ENCODE results near the gene KCTD14. TPM values are rescaled to one million over a fixed set of nuclear protein-coding genes. Genes with fewer than 3 reads are reported as not detected.

The KCTD14 gene
- total RNA-seq, 1 donor from 2014 or later = 2.8 TPM

GRCh38 chr11:78036313-78036712, 13.2 kb upstream of the KCTD14 start:
- no peaks in the 10 kb centered on the region for H3K9me3 Mint-ChIP-seq
- no peaks in the 10 kb centered on the region for H3K27me3 Mint-ChIP-seq
- H3K36me3 Mint-ChIP-seq = no peaks in the 10 kb centered on the region
- no peak for DNase-seq (ENCODE audit: extremely low spot score, unreplicated experiment)
- no peak for TF ChIP-seq CTCF (conservative IDR thresholded peaks at IDR 0.05)
- H3K27ac Mint-ChIP-seq = no peak overlapping the region
- peaks cover 15% of the 10 kb centered on the region for H3K4me1 Mint-ChIP-seq (ENCODE audit: unreplicated experiment)
- H3K4me3 Mint-ChIP-seq = no peak overlapping the region

GRCh38 chr11:78034623-78035022, 11.5 kb upstream of the KCTD14 start:
- H3K4me1 Mint-ChIP-seq (ENCODE audit: unreplicated experiment) = peaks cover 17% of the 10 kb centered on the region
- H3K27ac Mint-ChIP-seq = no peak overlapping the region
- no peak for TF ChIP-seq CTCF (conservative IDR thresholded peaks at IDR 0.05)
- no peaks in the 10 kb centered on the region for H3K36me3 Mint-ChIP-seq
- H3K9me3 Mint-ChIP-seq = no peaks in the 10 kb centered on the region
- no peak overlapping the region for H3K4me3 Mint-ChIP-seq
- no peaks in the 10 kb centered on the region for H3K27me3 Mint-ChIP-seq
- DNase-seq (ENCODE audit: extremely low spot score, unreplicated experiment) = no peak

- Mint-ChIP-seq H3K9me3 (no peaks in the 10 kb centered on the region), H3K27ac (no peak overlapping the region), H3K36me3 (no peaks in the 10 kb centered on the region), H3K4me3 (no peak overlapping the region), H3K4me1 (ENCODE audit: unreplicated experiment) (peaks cover 19% of the 10 kb centered on the region), H3K27me3 (no peaks in the 10 kb centered on the region)
- TF ChIP-seq CTCF (conservative IDR thresholded peaks at IDR 0.05) = no peak
- no peak for DNase-seq (ENCODE audit: extremely low spot score, unreplicated experiment)
These were observed 10.0 kb upstream of the KCTD14 start for GRCh38 chr11:78033040-78033439.

- H3K4me1 Mint-ChIP-seq (ENCODE audit: unreplicated experiment) = peaks cover 17% of the 10 kb centered on the region
These were observed 9.0 kb upstream of the KCTD14 start for GRCh38 chr11:78032090-78032489.

GRCh38 chr11:78031629-78032028, 8.6 kb upstream of the KCTD14 start:
- H3K9me3 Mint-ChIP-seq = no peaks in the 10 kb centered on the region
- no peak for DNase-seq (ENCODE audit: extremely low spot score, unreplicated experiment)
- TF ChIP-seq CTCF (conservative IDR thresholded peaks at IDR 0.05) = no peak
- no peaks in the 10 kb centered on the region for H3K36me3 Mint-ChIP-seq
- H3K4me1 Mint-ChIP-seq (ENCODE audit: unreplicated experiment) = peaks cover 15% of the 10 kb centered on the region
- no peak overlapping the region for H3K27ac Mint-ChIP-seq
- no peaks in the 10 kb centered on the region for H3K27me3 Mint-ChIP-seq
- no peak overlapping the region for H3K4me3 Mint-ChIP-seq

More at GRCh38 chr11:78032090-78032489, 9.0 kb upstream of the KCTD14 start:
- H3K9me3 Mint-ChIP-seq = no peaks in the 10 kb centered on the region
- TF ChIP-seq CTCF (conservative IDR thresholded peaks at IDR 0.05) = no peak
- no peak overlapping the region for H3K27ac Mint-ChIP-seq
- no peak for DNase-seq (ENCODE audit: extremely low spot score, unreplicated experiment)
- H3K27me3 Mint-ChIP-seq = no peaks in the 10 kb centered on the region
- no peak overlapping the region for H3K4me3 Mint-ChIP-seq
- no peaks in the 10 kb centered on the region for H3K36me3 Mint-ChIP-seq

Measured in type B pancreatic cell (in vitro differentiated cells).